HEK293 (cell line): ENCODE measurements around the gene PRR35.

Experiments used
- CTCF ChIA-PET: fragments of 350-600 bp; formaldehyde crosslinking; extraction: SDS; loops from one replicate; lab custom pipeline; 2021; ENCODE audit warnings: antibody characterized with exemption; lab: Yijun Ruan, JAX
- POLR2A ChIA-PET: fragments of 300-600 bp; formaldehyde crosslinking; extraction: SDS; loops from one replicate; lab custom pipeline; 2020; ENCODE audit warnings: antibody characterized with exemption, inconsistent platforms; lab: Yijun Ruan, JAX
- H3K27ac ChIP-seq: fragments of 200-500 bp; sonication (Bioruptor generic); 2 replicates; pipeline ENCODE4 v1.5.1; 2014; ENCODE audit warnings: low read depth, low read length, control low read depth, inconsistent platforms; ENCODE audit errors: extremely low read depth
- H3K36me3 ChIP-seq, 2 experiments: fragments of 200-500 bp in 1 of 2; sonication (Bioruptor generic) in 1 of 2; 1 replicate in 1 of 2; 2 replicates in 1 of 2; pipeline ENCODE4 v1.5.1; 2014 to 2017; ENCODE audit warnings: inconsistent platforms in 2 of 2, low read length in 2 of 2; ENCODE audit not compliant: control insufficient read depth in 2 of 2, insufficient read depth in 1 of 2
- H3K4me1 ChIP-seq: fragments of 200-500 bp; sonication (Bioruptor generic); 2 replicates; pipeline ENCODE4 v1.5.1; 2014; ENCODE audit warnings: mild to moderate bottlenecking, low read length, inconsistent platforms; ENCODE audit not compliant: control insufficient read depth, insufficient read depth
- H3K4me3 ChIP-seq: 2 replicates; pipeline ENCODE4 v1.5.1; 2011; ENCODE audit warnings: low read depth, mild to moderate bottlenecking, control low read depth, low read length, moderate library complexity
- H3K9me3 ChIP-seq: fragments of 200-500 bp; sonication (Bioruptor generic); 2 replicates; pipeline ENCODE4 v1.5.1; 2014; ENCODE audit warnings: low read depth, low read length, inconsistent platforms; ENCODE audit not compliant: control insufficient read depth, insufficient read depth
- BCL11B ChIP-seq: fragments of 450-650 bp; formaldehyde crosslinking; IDR thresholded peaks from 2 replicates; pipeline ENCODE4 v1.5.1; 2016; ENCODE audit warnings: low read depth, missing biosample characterization, missing genetic modification characterization
- GLIS1 ChIP-seq: fragments of 450-650 bp; formaldehyde crosslinking; IDR thresholded peaks from 2 replicates; pipeline ENCODE4 v1.5.1; 2016; ENCODE audit warnings: missing biosample characterization, missing genetic modification characterization
- GLIS2 ChIP-seq: fragments of 450-650 bp; formaldehyde crosslinking; IDR thresholded peaks from 2 replicates; pipeline ENCODE4 v1.5.1; 2016; ENCODE audit warnings: missing biosample characterization, missing genetic modification characterization
- HOXA7 ChIP-seq: sonication (generic); formaldehyde crosslinking; IDR thresholded peaks from 2 replicates; pipeline ENCODE4 v1.8.1; 2022; ENCODE audit warnings: missing genetic modification reagents, borderline replicate concordance
- KLF1 ChIP-seq: fragments of 450-650 bp; formaldehyde crosslinking; IDR thresholded peaks from 2 replicates; pipeline ENCODE4 v1.5.1; 2016; ENCODE audit warnings: missing biosample characterization, missing genetic modification characterization
- TCF7L2 ChIP-seq: IDR thresholded peaks from 2 replicates; pipeline ENCODE4 v1.6.1; 2011; ENCODE audit warnings: low read depth, mild to moderate bottlenecking, inconsistent platforms, low read length, moderate library complexity, borderline replicate concordance
- TRIM28 ChIP-seq: IDR thresholded peaks from 2 replicates; pipeline ENCODE4 v1.6.1; 2011; ENCODE audit warnings: low read length, control low read depth, borderline replicate concordance
- YY2 ChIP-seq: fragments of 450-650 bp; formaldehyde crosslinking; IDR thresholded peaks from 2 replicates; pipeline ENCODE4 v1.5.1; 2016; ENCODE audit warnings: missing biosample characterization, missing genetic modification characterization
- ZBTB48 ChIP-seq: fragments of 450-650 bp; formaldehyde crosslinking; IDR thresholded peaks from 2 replicates; pipeline ENCODE4 v1.5.1; 2016; ENCODE audit warnings: missing biosample characterization, missing genetic modification characterization
- ZBTB8A ChIP-seq: fragments of 450-650 bp; formaldehyde crosslinking; IDR thresholded peaks from 2 replicates; pipeline ENCODE4 v1.5.1; 2016; ENCODE audit warnings: missing biosample characterization, missing genetic modification characterization
- ZIC2 ChIP-seq: fragments of 450-650 bp; formaldehyde crosslinking; IDR thresholded peaks from 2 replicates; pipeline ENCODE4 v1.5.1; 2016; ENCODE audit warnings: missing biosample characterization, missing genetic modification characterization
- ZNF157 ChIP-seq: fragments of 450-650 bp; formaldehyde crosslinking; IDR thresholded peaks from 2 replicates; pipeline ENCODE4 v1.5.1; 2016; ENCODE audit warnings: missing biosample characterization, missing genetic modification characterization
- ZNF23 ChIP-seq: fragments of 450-650 bp; formaldehyde crosslinking; IDR thresholded peaks from 2 replicates; pipeline ENCODE4 v1.5.1; 2016; ENCODE audit warnings: missing biosample characterization, missing genetic modification characterization, borderline replicate concordance
- ZNF266 ChIP-seq: fragments of 450-650 bp; formaldehyde crosslinking; IDR thresholded peaks from 2 replicates; pipeline ENCODE4 v1.5.1; 2016; ENCODE audit warnings: missing biosample characterization, missing genetic modification characterization, low read depth
- ZNF280C ChIP-seq: fragments of 450-650 bp; formaldehyde crosslinking; IDR thresholded peaks from 2 replicates; pipeline ENCODE4 v1.5.1; 2016; ENCODE audit warnings: missing biosample characterization, missing genetic modification characterization
- ZNF302 ChIP-seq: fragments of 450-650 bp; formaldehyde crosslinking; IDR thresholded peaks from 2 replicates; pipeline ENCODE4 v1.5.1; 2016; ENCODE audit warnings: missing biosample characterization, missing genetic modification characterization, low read depth
- ZNF362 ChIP-seq: fragments of 450-650 bp; formaldehyde crosslinking; IDR thresholded peaks from 2 replicates; pipeline ENCODE4 v1.5.1; 2016; ENCODE audit warnings: missing biosample characterization, missing genetic modification characterization
- ZNF391 ChIP-seq: fragments of 450-650 bp; formaldehyde crosslinking; IDR thresholded peaks from 2 replicates; pipeline ENCODE4 v1.5.1; 2016; ENCODE audit warnings: low read depth, missing biosample characterization, missing genetic modification characterization, borderline replicate concordance
- ZNF510 ChIP-seq: fragments of 450-650 bp; formaldehyde crosslinking; IDR thresholded peaks from 2 replicates; pipeline ENCODE4 v1.5.1; 2018; ENCODE audit warnings: mild to moderate bottlenecking, missing genetic modification characterization, missing biosample characterization; ENCODE audit not compliant: insufficient replicate concordance
- ZNF555 ChIP-seq: fragments of 450-650 bp; formaldehyde crosslinking; conservative IDR thresholded peaks from 2 replicates; pipeline ENCODE4 v1.5.1; 2017; ENCODE audit warnings: missing biosample characterization, mild to moderate bottlenecking, missing genetic modification characterization, inconsistent platforms
- ZNF610 ChIP-seq: fragments of 450-650 bp; formaldehyde crosslinking; IDR thresholded peaks from 2 replicates; pipeline ENCODE4 v1.5.1; 2016; ENCODE audit warnings: missing biosample characterization, missing genetic modification characterization, borderline replicate concordance
- ZNF704 ChIP-seq: fragments of 450-650 bp; formaldehyde crosslinking; IDR thresholded peaks from 2 replicates; pipeline ENCODE4 v1.5.1; 2016; ENCODE audit warnings: missing biosample characterization, missing genetic modification characterization
- ZNF707 ChIP-seq: fragments of 450-650 bp; formaldehyde crosslinking; IDR thresholded peaks from 2 replicates; pipeline ENCODE4 v1.5.1; 2016; ENCODE audit warnings: missing biosample characterization, missing genetic modification characterization
- ZSCAN16 ChIP-seq: fragments of 450-650 bp; formaldehyde crosslinking; IDR thresholded peaks from 2 replicates; pipeline ENCODE4 v1.5.1; 2016; ENCODE audit warnings: missing biosample characterization, missing genetic modification characterization
- TF ChIP-seq, protein P1 (sequence below): fragments of 450-650 bp; formaldehyde crosslinking; IDR thresholded peaks from 2 replicates; pipeline ENCODE4 v1.5.1; 2017; ENCODE audit warnings: missing biosample characterization, missing genetic modification characterization
- TF ChIP-seq, protein P2 (sequence below): fragments of 450-650 bp; formaldehyde crosslinking; optimal IDR thresholded peaks from 2 replicates; pipeline ENCODE3; 2016; ENCODE audit warnings: missing biosample characterization, mild to moderate bottlenecking, missing genetic modification characterization

Gene PRR35

DNA sequence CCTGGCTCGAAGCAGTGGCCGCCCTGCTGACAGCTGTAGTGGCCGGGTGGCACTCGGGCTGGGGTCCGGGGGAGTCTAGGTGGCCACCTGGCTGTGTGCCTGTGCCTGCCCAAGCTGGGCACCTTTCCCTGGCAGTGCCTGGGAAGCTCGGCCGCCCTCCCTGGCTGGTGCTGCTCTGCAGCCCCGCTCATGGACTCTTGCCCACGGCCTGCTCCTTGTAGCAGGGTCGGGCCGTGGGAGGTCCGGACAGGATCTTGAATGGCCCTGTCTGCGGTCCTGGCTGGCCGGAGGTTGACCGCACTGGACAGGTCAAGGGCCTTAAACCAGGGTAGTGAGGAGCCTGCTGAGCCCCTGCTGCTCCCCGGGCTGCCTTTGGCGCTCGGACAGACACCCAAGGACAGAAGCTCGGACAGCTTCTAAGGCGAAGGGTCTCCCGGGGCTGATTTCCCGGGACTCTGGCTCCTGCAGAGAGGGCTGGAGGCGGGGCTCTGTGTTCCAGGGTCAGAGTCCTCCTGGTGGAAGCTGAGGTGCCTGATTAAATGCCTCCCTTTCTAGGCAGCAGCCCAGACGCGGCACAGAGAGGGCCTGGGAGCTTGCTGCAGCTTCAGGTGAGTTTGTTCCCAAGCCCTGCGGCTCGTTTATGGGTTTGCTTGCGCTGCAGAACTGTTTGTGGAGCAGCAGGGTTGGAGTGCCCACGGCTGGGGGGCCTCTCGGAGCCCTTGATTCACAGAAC is 26.6 kb upstream of the PRR35 start:
- CTCF ChIA-PET = interaction anchor here (0.6 kb wide), 1 partner anchor 1470 kb away, joined by 3 read pairs; no protein-coding TSS in a partner anchor
- POLR2A ChIA-PET = no interaction called here
- Histone ChIP-seq H3K36me3 (peaks cover 0 to 48% of the 10 kb centered on the region in 2 experiments; a peak in 2 of 3 replicates), H3K27ac (peak overlapping the region; percentile 37; the same call in 1 of the 2 replicates), H3K4me3 (no peak overlapping the region), H3K9me3 (no peaks in the 10 kb centered on the region), H3K4me1 (peaks cover 8% of the 10 kb centered on the region)
- TF ChIP-seq ZNF555 (tag by site-specific recombination) (no peak), BCL11B (tag by site-specific recombination) (peak; percentile 76; the same call in 1 of the 2 replicates), TRIM28 (no peak), GLIS1 (peak; percentile 44; the same call in 1 of the 2 replicates), YY2 (tag by site-specific recombination) (no peak), ZIC2 (tag by site-specific recombination) (peak; percentile 85), ZNF23 (tag by site-specific recombination) (no peak), ZNF704 (no peak), HOXA7 (CRISPR knock-in tag) (no peak), ZNF610 (tag by site-specific recombination) (no peak), TCF7L2 (no peak), ZBTB8A (tag by site-specific recombination) (peak; percentile 11; the same call in 1 of the 2 replicates), ZNF157 (no peak)
- TF ChIP-seq, protein P1, sequence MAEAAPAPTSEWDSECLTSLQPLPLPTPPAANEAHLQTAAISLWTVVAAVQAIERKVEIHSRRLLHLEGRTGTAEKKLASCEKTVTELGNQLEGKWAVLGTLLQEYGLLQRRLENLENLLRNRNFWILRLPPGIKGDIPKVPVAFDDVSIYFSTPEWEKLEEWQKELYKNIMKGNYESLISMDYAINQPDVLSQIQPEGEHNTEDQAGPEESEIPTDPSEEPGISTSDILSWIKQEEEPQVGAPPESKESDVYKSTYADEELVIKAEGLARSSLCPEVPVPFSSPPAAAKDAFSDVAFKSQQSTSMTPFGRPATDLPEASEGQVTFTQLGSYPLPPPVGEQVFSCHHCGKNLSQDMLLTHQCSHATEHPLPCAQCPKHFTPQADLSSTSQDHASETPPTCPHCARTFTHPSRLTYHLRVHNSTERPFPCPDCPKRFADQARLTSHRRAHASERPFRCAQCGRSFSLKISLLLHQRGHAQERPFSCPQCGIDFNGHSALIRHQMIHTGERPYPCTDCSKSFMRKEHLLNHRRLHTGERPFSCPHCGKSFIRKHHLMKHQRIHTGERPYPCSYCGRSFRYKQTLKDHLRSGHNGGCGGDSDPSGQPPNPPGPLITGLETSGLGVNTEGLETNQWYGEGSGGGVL (tag by site-specific recombination) = no peak

DNA sequence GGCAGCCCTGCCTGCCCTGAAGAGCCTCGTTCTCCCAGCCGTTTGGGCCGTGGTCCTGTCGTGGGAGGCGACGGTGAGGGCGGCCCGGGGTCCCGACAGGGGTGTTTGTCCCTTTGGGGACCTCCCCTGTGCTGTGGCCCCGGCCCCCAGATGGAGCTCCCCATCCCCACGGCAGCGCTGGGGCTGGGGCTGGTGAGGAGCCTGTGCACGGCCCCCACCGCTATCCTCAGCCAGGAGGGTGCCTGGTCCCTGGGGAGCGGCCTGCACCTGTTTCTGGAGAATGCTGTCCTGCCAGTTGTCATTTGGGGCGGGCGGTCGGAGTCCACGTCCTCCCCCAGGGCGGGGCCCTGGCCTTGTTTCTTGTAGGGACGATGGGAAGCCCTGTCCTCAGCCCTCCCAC is 26.1 kb upstream of the PRR35 start:
- ChIA-PET CTCF (interaction anchor here (0.6 kb wide), 1 partner anchor 1469 kb away, joined by 3 read pairs; no protein-coding TSS in a partner anchor), POLR2A (no interaction called here)
- Histone ChIP-seq H3K4me1 (peaks cover 7% of the 10 kb centered on the region), H3K9me3 (no peaks in the 10 kb centered on the region), H3K27ac (no peak overlapping the region), H3K36me3 (peaks cover 0 to 50% of the 10 kb centered on the region in 2 experiments; a peak in 2 of 3 replicates), H3K4me3 (no peak overlapping the region)
- TF ChIP-seq ZNF510 (tag by site-specific recombination) = no peak
- TF ChIP-seq, protein P2, sequence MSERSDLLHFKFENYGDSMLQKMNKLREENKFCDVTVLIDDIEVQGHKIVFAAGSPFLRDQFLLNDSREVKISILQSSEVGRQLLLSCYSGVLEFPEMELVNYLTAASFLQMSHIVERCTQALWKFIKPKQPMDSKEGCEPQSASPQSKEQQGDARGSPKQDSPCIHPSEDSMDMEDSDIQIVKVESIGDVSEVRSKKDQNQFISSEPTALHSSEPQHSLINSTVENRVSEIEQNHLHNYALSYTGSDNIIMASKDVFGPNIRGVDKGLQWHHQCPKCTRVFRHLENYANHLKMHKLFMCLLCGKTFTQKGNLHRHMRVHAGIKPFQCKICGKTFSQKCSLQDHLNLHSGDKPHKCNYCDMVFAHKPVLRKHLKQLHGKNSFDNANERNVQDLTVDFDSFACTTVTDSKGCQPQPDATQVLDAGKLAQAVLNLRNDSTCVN (tag by site-specific recombination) = no peak
- no peak for TF ChIP-seq ZSCAN16 (tag by site-specific recombination)
- no peak for TF ChIP-seq GLIS2 (tag by site-specific recombination)
- no peak for TF ChIP-seq ZNF23 (tag by site-specific recombination)
- TF ChIP-seq ZNF391 (tag by site-specific recombination) = no peak
- no peak for TF ChIP-seq KLF1 (tag by site-specific recombination)
- TF ChIP-seq ZNF266 (tag by site-specific recombination) = no peak
- TF ChIP-seq ZNF362 (tag by site-specific recombination) = no peak
- TF ChIP-seq ZNF280C (tag by site-specific recombination) = no peak
- TF ChIP-seq ZBTB48 (tag by site-specific recombination) = no peak
- TF ChIP-seq TRIM28 = no peak
- TF ChIP-seq ZNF302 (tag by site-specific recombination) = no peak
- no peak for TF ChIP-seq ZNF707
